Measurements from ENCODE around the gene GTF3C5.
"Not testable (repeated sequence)": the region's sequence is repeated elsewhere in the genome, so short reads cannot be mapped to it uniquely, and the experiment has no call there.

Gene GTF3C5

GRCh38 chr9:133071484-133072150 lies 40.8 kb downstream of the GTF3C5 start:
- TF ChIP-seq CTCF (conservative IDR thresholded peaks at IDR 0.05), result no peak
- H3K27ac ChIP-seq, result no peak overlapping the region

- not testable (repeated sequence) for H3K27ac ChIP-seq
Measured at GRCh38 chr9:133072210-133072609, 41.4 kb downstream of the GTF3C5 start.

- H3K27ac ChIP-seq, result no peak overlapping the region
- no peak for TF ChIP-seq CTCF (conservative IDR thresholded peaks at IDR 0.05)
Measured at GRCh38 chr9:133073086-133074014, 42.6 kb downstream of the GTF3C5 start.

- no peak overlapping the region for H3K27ac ChIP-seq
- no peak for TF ChIP-seq CTCF (conservative IDR thresholded peaks at IDR 0.05)
Measured at GRCh38 chr9:133074111-133074651, 43.4 kb downstream of the GTF3C5 start.

GRCh38 chr9:133075925-133076630 lies 45.3 kb downstream of the GTF3C5 start:
- no peak for TF ChIP-seq CTCF (conservative IDR thresholded peaks at IDR 0.05)
- H3K27ac ChIP-seq, result no peak overlapping the region

GRCh38 chr9:133076691-133077090 lies 45.9 kb downstream of the GTF3C5 start:
- no peak overlapping the region for H3K27ac ChIP-seq
- no peak for TF ChIP-seq CTCF (conservative IDR thresholded peaks at IDR 0.05)

GRCh38 chr9:133078486-133078885 lies 47.7 kb downstream of the GTF3C5 start:
- no peak for TF ChIP-seq CTCF (conservative IDR thresholded peaks at IDR 0.05)
- H3K27ac ChIP-seq, result no peak overlapping the region
